GM12878 (cell line): Measurements from ENCODE around the gene RERE. TPM values are rescaled to one million over a fixed set of nuclear protein-coding genes. Genes with fewer than 3 reads are reported as not detected.
A peak's percentile ranks its signal among the peaks of the same experiment; 100 is the strongest.

Source experiments
- ATAC-seq: fragments of 200-7000 bp; cut with Tn5 transposase; 3 replicates; pipeline ENCODE4 v1.9.1; 2020; ENCODE audit warnings: mild to moderate bottlenecking, moderate library complexity
- BruUV-seq: library from RNA; stranded (reverse); fragments of 400-500 nt; replicated peaks from 2 replicates; lab custom pipeline; 2021; lab: Mats Ljungman, UMichigan
- CTCF ChIA-PET: fragments of 300-600 bp; sonication (Branson Sonifier 250); formaldehyde crosslinking; extraction: SDS; loops from one replicate; lab custom pipeline; 2021; ENCODE audit warnings: inconsistent platforms; lab: Yijun Ruan, JAX
- POLR2A ChIA-PET: fragments of 350-600 bp; formaldehyde crosslinking; extraction: SDS; loops from one replicate; lab custom pipeline; 2021; ENCODE audit warnings: inconsistent platforms; lab: Charles Lee
- RAD21 ChIA-PET: fragments of 300-600 bp; sonication (Branson Sonifier 250); formaldehyde crosslinking; loops from one replicate; lab custom pipeline; 2023; ENCODE audit warnings: antibody characterized with exemption; ENCODE audit not compliant: unreplicated experiment; lab: Charles Lee
- SMC1A ChIA-PET: fragments of 300-600 bp; sonication (Branson Sonifier 250); formaldehyde crosslinking; loops from one replicate; lab custom pipeline; 2023; ENCODE audit not compliant: unreplicated experiment, uncharacterized antibody; lab: Charles Lee
- DNase-seq: peaks from one replicate; pipeline ENCODE4 v3.0.0-alpha.2; 2011; ENCODE audit warnings: low read depth, low spot score
- FAIRE-seq: peaks from 3 replicates; lab custom pipeline; 2011; peaks lifted over from hg19 to GRCh38; lab: Jason Lieb, UNC
- H2AFZ ChIP-seq: 2 replicates; pipeline ENCODE4 v1.6.0; 2011; ENCODE audit warnings: low read depth, low read length, control low read depth; ENCODE audit not compliant: control insufficient read depth
- H3K27ac ChIP-seq: 2 replicates; pipeline ENCODE4 v1.5.1; 2011; ENCODE audit warnings: control low read depth; ENCODE audit not compliant: control insufficient read depth, insufficient read depth
- H3K27me3 ChIP-seq, 2 experiments: replicated peaks in 1 of 2; 2 replicates each; pipeline versions ENCODE4 v1.6.0 to v1.6.1; 2011; ENCODE audit warnings: low read length in 1 of 2; ENCODE audit not compliant: control insufficient read depth in 2 of 2, insufficient read depth in 2 of 2
- H3K36me3 ChIP-seq, 2 experiments: 2 replicates each; pipeline ENCODE4 v1.5.1; 2011; ENCODE audit warnings: low read length in 1 of 2; ENCODE audit not compliant: control insufficient read depth in 2 of 2, insufficient read depth in 2 of 2
- H3K4me1 ChIP-seq: 2 replicates; pipeline ENCODE4 v1.6.1; 2011; ENCODE audit warnings: mild to moderate bottlenecking, low read length, moderate library complexity, mixed read lengths; ENCODE audit not compliant: control insufficient read depth, insufficient read depth
- H3K4me2 ChIP-seq: 2 replicates; pipeline ENCODE4 v1.6.0; 2011; ENCODE audit warnings: control low read depth; ENCODE audit not compliant: control insufficient read depth, insufficient read depth
- H3K4me3 ChIP-seq: fragments of 200-600 bp; sonication (generic); 2 replicates; pipeline ENCODE4 v1.5.1; 2016
- H3K79me2 ChIP-seq: 2 replicates; pipeline ENCODE4 v1.6.0; 2011; ENCODE audit warnings: low read length; ENCODE audit not compliant: control insufficient read depth, insufficient read depth
- H3K9ac ChIP-seq: 2 replicates; pipeline ENCODE4 v1.8.0; 2011; ENCODE audit warnings: low read length, control low read depth, mixed read lengths; ENCODE audit not compliant: control insufficient read depth, insufficient read depth
- H3K9me3 ChIP-seq: replicated peaks from 3 replicates; pipeline ENCODE4 v1.5.1; 2011; ENCODE audit warnings: mild to moderate bottlenecking, low read length; ENCODE audit not compliant: control insufficient read depth, insufficient read depth
- H4K20me1 ChIP-seq: 2 replicates; pipeline ENCODE4 v1.6.0; 2011; ENCODE audit not compliant: control insufficient read depth, insufficient read depth
- CBFB ChIP-seq: IDR thresholded peaks from 2 replicates; pipeline ENCODE4 v1.6.1; 2016; ENCODE audit warnings: antibody characterized with exemption, low read depth
- NBN ChIP-seq: fragments of 450-650 bp; IDR thresholded peaks from 2 replicates; pipeline ENCODE4 v1.6.1; 2016
- RUNX3 ChIP-seq: IDR thresholded peaks from 2 replicates; pipeline ENCODE4 v1.6.1; 2012; ENCODE audit warnings: low read length, inconsistent platforms
- WRNIP1 ChIP-seq: IDR thresholded peaks from 2 replicates; pipeline ENCODE4 v1.6.1; 2011; ENCODE audit warnings: low read depth, low read length, improper control_type of control experiment, borderline replicate concordance
- YY1 ChIP-seq: IDR thresholded peaks from 2 replicates; pipeline ENCODE4 v1.6.1; 2011; ENCODE audit warnings: low read depth, mild to moderate bottlenecking, low read length
- ZNF274 ChIP-seq: IDR thresholded peaks from one replicate; pipeline ENCODE4 v1.8.0; 2011; ENCODE audit not compliant: insufficient read length, insufficient read depth
- ZNF384 ChIP-seq: IDR thresholded peaks from 2 replicates; pipeline ENCODE4 v1.6.1; 2012; ENCODE audit warnings: low read depth, mild to moderate bottlenecking, low read length, improper control_type of control experiment, borderline replicate concordance
- WGBS: methylation state at CpG from one replicate; pipeline ENCODE4 v1.1.6; 2016; ENCODE audit warnings: low lambda C conversion rate; ENCODE audit not compliant: insufficient replicate concordance, insufficient coverage; ENCODE audit errors: missing lambda C conversion rate; 5-methylcytosine and 5-hydroxymethylcytosine counted together
- in situ Hi-C: fragments of 300-500 bp; cut with MboI; formaldehyde crosslinking; loops from 9 replicates; pipeline ENCODE4 v1.14.3; 2018; ENCODE audit warnings: mixed read lengths
- intact Hi-C: fragments of 100-400 bp; cut with micrococcal nuclease; formaldehyde crosslinking; loops from one replicate; pipeline ENCODE4 v1.14.2; 2022; ENCODE audit not compliant: unreplicated experiment
- polyA plus RNA-seq, 11 experiments: library from polyadenylated mRNA; depleted of rRNA in 4 of 11; unstranded in 6 of 11; stranded (reverse) in 5 of 11; fragments of >200 nt; fragmentation: Nextera tagmentation in 4 of 11; fragmentation: Illumina TruSeq in 1 of 11; extraction: Ambion mirVana in 4 of 11; extraction: Trizol in 1 of 11; gene quantifications; 1 replicate in 1 of 11; 2 replicates in 10 of 11; pipeline versions ENCODE4 v1.2.1 to v1.2.3, GENCODE V29; 2011 to 2016; ENCODE audit warnings: inconsistent platforms in 2 of 11, missing spikeins in 2 of 11, low read depth in 1 of 11
- total RNA-seq, 4 experiments: library from RNA; depleted of rRNA in 3 of 4; stranded (reverse); fragments of >200 nt in 3 of 4; fragmentation: Illumina TruSeq in 1 of 4; extraction: Trizol in 1 of 4; gene quantifications; 2 replicates each; pipeline versions ENCODE4 v1.2.1 to v1.2.3, GENCODE V29; 2013 to 2021
- TF ChIP-seq, protein P1 (sequence below): fragments of 450-650 bp; IDR thresholded peaks from 2 replicates; pipeline ENCODE4 v1.6.1; 2017; ENCODE audit warnings: mild to moderate bottlenecking, moderate library complexity

RERE gene
- total and polyA plus RNA-seq, 10 of the 15 experiments (the other 5 are each of a cell fraction or from before 2014, with no cell fraction given): 5.2 to 60.5 (median 20.2) TPM

DNA sequence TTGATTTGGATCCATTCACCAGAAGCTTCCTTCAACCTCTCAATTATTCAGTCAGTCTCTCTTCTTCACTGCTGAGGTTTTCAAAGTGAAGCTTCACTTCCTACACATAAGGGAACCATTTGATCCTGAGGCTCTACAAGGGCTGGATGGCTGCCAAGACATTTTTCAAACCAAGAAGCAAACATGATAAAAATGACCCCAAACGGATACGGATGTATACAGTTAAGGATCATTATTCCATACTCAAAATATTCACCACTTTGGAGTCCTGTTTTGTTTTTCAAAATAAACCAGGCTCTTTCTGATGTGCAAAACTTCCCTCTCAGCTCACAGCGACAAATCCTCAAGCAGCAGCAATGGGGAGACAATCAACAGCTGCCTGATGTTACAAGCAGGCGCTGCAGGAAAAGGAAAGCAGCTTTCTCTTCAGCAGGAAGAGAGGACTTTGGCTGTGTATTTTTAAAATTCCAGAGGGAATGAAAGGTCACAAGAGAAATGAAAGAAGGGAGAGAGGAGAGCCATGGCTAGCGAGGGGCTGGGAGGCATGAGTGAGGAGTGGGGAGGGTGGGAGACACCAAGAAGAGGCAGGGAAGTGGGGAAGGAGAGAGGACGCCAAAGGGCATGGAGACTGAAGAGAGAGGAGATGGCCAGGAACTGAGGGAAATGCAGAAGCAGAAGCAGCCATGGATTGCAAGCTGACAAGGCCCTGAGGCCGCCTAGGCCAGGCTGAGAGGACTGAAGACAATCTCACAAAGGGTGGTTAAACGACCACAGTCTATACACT, 354.1 kb downstream of the RERE start:
- no peaks in the 10 kb centered on the region for H4K20me1 ChIP-seq
- ChIA-PET RAD21 (interaction anchor here (0.7 to 1.6 kb wide), 2 partner anchors 9 to 39 kb away, joined by 3 to 5 read pairs; no protein-coding TSS in a partner anchor), POLR2A (no interaction called here), CTCF (interaction anchor here (0.9 to 2.0 kb wide), 4 partner anchors 32 to 386 kb away, joined by 3 to 5 read pairs (median 4); no protein-coding TSS in a partner anchor), SMC1A (interaction anchor here (0.9 to 1.9 kb wide), 3 partner anchors 9 to 99 kb away, joined by 3 to 10 read pairs (median 5); no protein-coding TSS in a partner anchor)
- no peak overlapping the region for H3K27ac ChIP-seq
- no peak overlapping the region for H3K4me3 ChIP-seq
- ATAC-seq (no peak), FAIRE-seq (no peak), DNase-seq (no peak)
- peaks cover 3% of the 10 kb centered on the region; the same call in 1 of the 2 replicates for H3K4me1 ChIP-seq
- H3K4me2 ChIP-seq: no peak overlapping the region
- BruUV-seq: no TSS peak
- no peaks in the 10 kb centered on the region for H3K27me3 ChIP-seq
- no peaks in the 10 kb centered on the region for H3K9me3 ChIP-seq
- in situ Hi-C loops (no loop called here), intact Hi-C loops (no loop called here)
- H3K9ac ChIP-seq: no peak overlapping the region
- H2AFZ ChIP-seq: no peak overlapping the region
- peaks cover 3 to 8% of the 10 kb centered on the region in 2 experiments for H3K36me3 ChIP-seq
- H3K79me2 ChIP-seq: no peaks in the 10 kb centered on the region
- no peak for TF ChIP-seq ZNF384
- peak; percentile 16; the same call in 1 of the 2 replicates for TF ChIP-seq RUNX3
- 92% methylated on average over 7 of the region's 8 CpGs for WGBS

DNA sequence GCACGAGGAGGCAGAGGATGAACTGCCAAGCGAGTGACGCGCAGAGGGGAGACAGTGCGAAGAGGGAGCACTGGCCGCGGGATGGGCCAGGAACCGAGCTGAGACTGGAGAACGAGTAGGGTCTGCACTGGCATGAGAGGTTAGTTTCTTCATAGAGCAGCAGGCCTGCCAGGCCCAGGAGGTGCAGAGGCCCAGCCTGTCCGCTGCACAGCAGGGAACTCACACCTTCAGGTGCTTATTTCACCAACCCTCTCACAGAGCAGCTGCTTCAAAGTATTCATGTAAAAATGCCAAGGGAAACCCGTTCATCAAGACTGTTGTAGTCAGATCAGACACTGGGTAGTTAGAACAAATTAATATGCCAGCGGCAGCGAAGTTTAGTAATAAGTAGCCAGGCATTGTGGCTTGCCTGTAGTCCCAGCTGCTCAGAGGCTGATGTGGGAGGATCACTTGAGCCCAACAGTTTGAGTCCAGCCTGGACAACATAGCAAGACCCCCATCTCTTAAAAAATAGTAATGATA, 355.0 kb downstream of the RERE start:
- peaks cover 10% of the 10 kb centered on the region for H3K4me1 ChIP-seq
- no peak for TF ChIP-seq YY1
- no peak for TF ChIP-seq NBN
- TF ChIP-seq, protein P1, sequence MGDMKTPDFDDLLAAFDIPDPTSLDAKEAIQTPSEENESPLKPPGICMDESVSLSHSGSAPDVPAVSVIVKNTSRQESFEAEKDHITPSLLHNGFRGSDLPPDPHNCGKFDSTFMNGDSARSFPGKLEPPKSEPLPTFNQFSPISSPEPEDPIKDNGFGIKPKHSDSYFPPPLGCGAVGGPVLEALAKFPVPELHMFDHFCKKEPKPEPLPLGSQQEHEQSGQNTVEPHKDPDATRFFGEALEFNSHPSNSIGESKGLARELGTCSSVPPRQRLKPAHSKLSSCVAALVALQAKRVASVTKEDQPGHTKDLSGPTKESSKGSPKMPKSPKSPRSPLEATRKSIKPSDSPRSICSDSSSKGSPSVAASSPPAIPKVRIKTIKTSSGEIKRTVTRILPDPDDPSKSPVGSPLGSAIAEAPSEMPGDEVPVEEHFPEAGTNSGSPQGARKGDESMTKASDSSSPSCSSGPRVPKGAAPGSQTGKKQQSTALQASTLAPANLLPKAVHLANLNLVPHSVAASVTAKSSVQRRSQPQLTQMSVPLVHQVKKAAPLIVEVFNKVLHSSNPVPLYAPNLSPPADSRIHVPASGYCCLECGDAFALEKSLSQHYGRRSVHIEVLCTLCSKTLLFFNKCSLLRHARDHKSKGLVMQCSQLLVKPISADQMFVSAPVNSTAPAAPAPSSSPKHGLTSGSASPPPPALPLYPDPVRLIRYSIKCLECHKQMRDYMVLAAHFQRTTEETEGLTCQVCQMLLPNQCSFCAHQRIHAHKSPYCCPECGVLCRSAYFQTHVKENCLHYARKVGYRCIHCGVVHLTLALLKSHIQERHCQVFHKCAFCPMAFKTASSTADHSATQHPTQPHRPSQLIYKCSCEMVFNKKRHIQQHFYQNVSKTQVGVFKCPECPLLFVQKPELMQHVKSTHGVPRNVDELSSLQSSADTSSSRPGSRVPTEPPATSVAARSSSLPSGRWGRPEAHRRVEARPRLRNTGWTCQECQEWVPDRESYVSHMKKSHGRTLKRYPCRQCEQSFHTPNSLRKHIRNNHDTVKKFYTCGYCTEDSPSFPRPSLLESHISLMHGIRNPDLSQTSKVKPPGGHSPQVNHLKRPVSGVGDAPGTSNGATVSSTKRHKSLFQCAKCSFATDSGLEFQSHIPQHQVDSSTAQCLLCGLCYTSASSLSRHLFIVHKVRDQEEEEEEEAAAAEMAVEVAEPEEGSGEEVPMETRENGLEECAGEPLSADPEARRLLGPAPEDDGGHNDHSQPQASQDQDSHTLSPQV: no peak
- TF ChIP-seq ZNF274: no peak
- TF ChIP-seq CBFB: no peak
- no peak for TF ChIP-seq WRNIP1
- peaks cover 3 to 8% of the 10 kb centered on the region in 2 experiments for H3K36me3 ChIP-seq
- no peaks in the 10 kb centered on the region for H3K27me3 ChIP-seq
- in situ Hi-C loops (no loop called here), intact Hi-C loops (no loop called here)
- no peaks in the 10 kb centered on the region; the same call in 1 of the 2 replicates for H4K20me1 ChIP-seq
- no peaks in the 10 kb centered on the region for H3K9me3 ChIP-seq
- H3K79me2 ChIP-seq: no peaks in the 10 kb centered on the region
- no peak for ATAC-seq
- FAIRE-seq: no peak
- no peak overlapping the region for H2AFZ ChIP-seq
- H3K4me3 ChIP-seq: no peak overlapping the region
- ChIA-PET SMC1A (interaction anchor here (0.9 to 2.6 kb wide), 4 partner anchors 9 to 100 kb away, joined by 3 to 10 read pairs (median 6); no protein-coding TSS in a partner anchor), RAD21 (interaction anchor here (1.6 kb wide), 1 partner anchor 10 kb away, joined by 5 read pairs; no protein-coding TSS in a partner anchor), POLR2A (no interaction called here), CTCF (interaction anchor here (1.3 to 2.0 kb wide), 3 partner anchors 31 to 386 kb away, joined by 3 to 5 read pairs (median 4); no protein-coding TSS in a partner anchor)
- no peak overlapping the region for H3K9ac ChIP-seq
- no TSS peak for BruUV-seq
- DNase-seq: no peak
- 89% methylated on average over 13 of the region's 13 CpGs for WGBS
- H3K27ac ChIP-seq: no peak overlapping the region
- no peak overlapping the region for H3K4me2 ChIP-seq
